ENCODE measurements around the gene ISG20.

Gene ISG20

GRCh38 chr15:88693191-88693590 is 54.4 kb downstream of the ISG20 start:
- no peak for DNase-seq

- DNase-seq = no peak
Measured at GRCh38 chr15:88695101-88695500, 56.3 kb downstream of the ISG20 start.

DNA sequence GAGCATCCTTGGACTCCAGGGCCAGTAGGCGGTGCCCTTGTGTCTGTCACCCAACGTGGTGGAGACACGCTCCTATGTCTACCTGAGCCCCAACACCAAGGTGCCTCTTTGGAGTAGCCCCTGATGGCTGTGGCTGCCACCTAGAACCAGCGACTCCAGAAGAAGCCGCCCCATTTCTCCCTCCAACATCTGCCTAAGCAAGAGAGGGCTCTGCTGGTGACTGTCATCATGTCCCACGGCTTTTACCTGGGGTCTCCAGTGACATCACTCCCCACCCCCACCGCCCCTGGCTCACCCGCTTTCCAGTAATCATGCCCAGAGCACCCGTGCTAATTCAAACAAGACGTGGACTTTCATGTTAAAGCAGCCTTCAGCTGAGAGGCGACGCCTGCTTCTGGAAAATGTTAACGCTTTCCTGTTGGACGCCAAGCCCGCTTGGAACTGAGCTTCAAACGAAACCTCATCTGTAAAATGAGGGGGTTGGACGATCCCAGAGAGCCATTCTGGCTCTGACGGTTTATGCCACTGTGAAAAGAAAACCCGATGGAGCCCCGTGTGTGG is 57.0 kb downstream of the ISG20 start:
- no peak for DNase-seq

GRCh38 chr15:88696254-88696653 is 57.4 kb downstream of the ISG20 start:
- DNase-seq = no peak

DNA sequence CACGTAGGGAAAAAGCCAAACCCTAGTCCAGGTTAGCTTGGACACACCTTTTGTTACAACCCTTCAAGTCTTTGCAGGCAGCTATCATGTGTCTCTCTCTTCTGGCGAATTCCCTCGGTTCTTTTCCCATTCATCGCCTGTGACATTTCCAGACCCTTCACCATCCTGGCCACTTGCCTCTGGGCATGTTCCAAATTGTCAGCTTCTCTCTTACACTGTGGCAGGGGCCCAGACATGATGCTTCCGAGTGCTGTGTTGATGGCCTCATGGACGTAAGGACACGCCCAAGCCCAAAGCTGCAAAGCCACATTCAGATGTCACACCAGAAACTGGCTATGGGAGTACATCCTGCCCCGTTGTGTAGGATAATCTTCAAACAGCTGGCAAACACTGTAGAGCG is 58.5 kb downstream of the ISG20 start:
- DNase-seq = no peak

DNA sequence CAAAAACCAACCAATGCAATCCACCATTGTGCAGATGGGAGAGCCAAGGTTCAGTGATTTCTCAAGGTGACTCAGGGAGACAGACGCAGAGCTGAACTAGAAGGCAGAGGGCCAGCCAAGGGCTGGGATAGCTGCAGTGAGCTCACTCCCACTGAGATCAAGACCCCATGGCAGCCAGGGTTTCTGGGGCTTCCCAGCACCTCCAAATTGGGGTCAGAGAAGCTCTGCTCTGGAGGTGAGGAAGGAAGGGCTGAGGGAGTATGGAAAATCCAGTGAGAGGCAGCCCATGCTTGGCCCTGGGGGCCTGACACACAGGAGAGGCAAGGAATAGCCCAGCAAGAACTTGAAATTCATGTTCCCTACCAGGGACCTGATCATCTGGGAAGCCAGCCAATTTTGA is 61.0 kb downstream of the ISG20 start:
- no peak for DNase-seq

DNA sequence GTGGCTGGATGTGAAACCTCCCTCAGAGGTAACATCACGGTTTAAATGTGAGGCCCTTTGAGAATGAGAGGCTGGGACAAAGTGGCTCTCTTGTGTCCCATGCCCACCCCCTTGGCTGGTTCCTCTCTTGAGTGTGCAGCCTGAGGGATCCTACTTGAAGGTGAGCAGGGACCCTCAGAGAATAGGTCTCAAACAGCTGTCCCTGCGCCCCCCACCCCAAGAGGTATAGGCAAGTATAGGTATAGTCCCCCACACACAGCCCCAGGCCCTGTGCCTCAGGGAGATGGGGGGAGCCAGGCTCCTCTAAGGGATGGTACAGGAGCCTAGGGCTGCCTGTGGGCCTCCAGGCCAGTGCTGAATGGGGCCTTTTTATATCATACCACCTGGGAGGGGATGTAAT is 61.9 kb downstream of the ISG20 start:
- DNase-seq = no peak

DNA sequence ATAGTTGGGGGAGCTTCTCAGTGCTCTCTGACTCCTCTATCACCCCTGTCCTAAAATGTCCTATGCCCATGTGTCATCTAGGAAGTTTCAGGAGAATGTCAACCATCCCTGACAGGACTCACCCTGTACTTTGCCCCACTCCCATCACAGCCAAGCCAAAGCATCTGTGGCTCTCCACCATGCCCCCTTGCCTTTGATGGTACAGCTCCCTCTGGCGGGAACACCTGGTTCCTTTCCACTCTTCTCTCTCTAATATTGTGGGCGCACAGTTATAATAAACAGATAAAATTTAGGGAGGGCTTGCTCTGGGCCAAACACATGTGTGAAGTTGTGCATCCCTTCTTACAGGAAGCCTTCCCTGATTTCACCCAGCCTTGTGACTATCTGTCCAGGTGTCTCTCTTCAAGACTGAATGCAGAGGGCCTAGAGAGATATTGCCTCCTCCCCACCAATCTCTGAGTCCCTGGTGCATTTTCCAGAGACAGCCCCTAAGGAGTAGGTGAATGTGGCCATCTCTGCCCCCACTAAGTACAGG is 62.8 kb downstream of the ISG20 start:
- DNase-seq = peak; percentile 27

DNA sequence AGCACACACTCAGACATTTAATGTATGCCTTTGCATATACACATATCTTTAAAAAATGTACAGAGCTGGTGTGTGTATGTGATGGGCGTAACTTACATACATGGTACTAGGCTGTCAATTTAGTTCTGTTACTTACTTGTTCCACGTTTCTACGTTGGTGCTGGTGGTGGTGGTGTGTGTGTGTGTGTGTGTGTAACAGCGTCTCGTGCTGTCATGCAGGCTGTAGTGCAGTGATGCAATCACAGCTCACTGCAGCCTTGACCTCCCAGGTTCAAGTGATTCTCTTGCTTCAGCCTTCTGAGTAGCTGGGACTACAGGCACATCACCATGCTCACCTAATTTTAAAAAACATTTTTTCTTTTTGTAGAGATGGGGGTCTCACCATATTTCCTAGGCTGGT is 64.2 kb downstream of the ISG20 start:
- DNase-seq = no peak

- no peak for DNase-seq
Measured at GRCh38 chr15:88703533-88703932, 64.7 kb downstream of the ISG20 start.

DNA sequence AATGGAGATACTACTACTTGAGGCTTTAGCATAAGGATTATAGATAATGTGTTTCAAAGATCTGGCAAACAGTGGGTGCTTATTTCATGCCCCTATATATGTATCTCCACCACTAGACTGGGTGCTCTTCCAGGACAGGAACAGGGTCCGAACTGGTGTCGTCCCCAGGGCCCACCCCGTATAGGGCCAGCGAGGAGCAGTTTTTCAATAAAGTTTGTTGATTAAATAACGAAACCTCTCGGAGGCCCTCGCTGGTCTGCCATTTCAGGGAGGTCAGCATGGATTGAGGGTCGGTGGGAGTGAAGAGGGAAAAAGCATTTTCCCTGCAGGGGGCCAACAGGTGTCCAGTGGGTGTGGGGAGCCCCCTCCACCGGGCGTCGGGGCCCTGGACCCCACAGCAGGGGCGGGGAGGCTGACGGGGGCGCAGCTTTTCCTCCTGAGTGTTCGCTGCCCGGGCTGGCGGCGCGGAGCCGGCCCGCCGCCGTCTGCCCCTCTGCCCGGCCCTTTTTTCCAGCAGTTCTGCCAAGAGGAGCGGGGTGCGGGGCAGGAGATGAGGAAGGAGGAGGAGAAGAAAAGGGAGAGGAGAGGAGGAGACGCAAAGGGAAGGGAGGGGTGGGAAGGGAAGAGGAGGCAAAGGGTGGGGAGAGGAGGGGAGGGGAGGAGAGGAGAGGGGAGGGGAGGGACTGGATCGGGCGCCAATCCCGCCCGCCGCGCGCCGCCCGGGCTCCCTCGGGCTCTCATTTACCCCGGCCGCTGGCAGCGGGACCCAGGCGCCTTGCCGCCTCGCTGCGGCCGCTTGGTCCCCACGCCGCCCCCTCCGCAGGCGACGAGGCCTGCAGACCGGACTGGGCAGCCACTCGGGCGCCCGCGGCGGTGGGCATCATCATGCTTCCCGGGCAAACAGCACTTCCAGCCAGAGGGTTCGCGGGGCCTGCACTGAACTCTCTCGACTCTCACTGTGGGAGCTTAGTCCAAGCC is 66.3 kb downstream of the ISG20 start:
- DNase-seq = no peak

GRCh38 chr15:88705769-88706165 is 67.0 kb downstream of the ISG20 start:
- DNase-seq = no peak
